Stomach (tissue), 4 donors: ENCODE results near the gene PTGDS.

ENCODE experiments used
- POLR2A ChIP-seq, 4 donors: fragments of 450-650 bp; IDR thresholded peaks; one replicate each; pipeline ENCODE4 v1.6.1; 2016; ENCODE audit warnings: antibody characterized with exemption in 4 of 4, control low read depth in 2 of 4, mild to moderate bottlenecking in 1 of 4, moderate library complexity in 1 of 4
- POLR2AphosphoS5 ChIP-seq, 3 donors: sonication (generic); formaldehyde crosslinking; IDR thresholded peaks; one replicate each; pipeline ENCODE4 v1.6.1; 2016; ENCODE audit warnings: antibody characterized with exemption in 3 of 3
- TF ChIP-seq, protein P1 (sequence below), 7 experiments: fragments of 450-650 bp in 4 of 7; fragments of 200-600 bp in 3 of 7; sonication (generic) in 3 of 7; IDR thresholded peaks; one replicate each; pipeline ENCODE4 v1.5.1; 2016 to 2019; ENCODE audit warnings: antibody characterized with exemption in 7 of 7, control low read depth in 2 of 7, mild to moderate bottlenecking in 1 of 7

DNA sequence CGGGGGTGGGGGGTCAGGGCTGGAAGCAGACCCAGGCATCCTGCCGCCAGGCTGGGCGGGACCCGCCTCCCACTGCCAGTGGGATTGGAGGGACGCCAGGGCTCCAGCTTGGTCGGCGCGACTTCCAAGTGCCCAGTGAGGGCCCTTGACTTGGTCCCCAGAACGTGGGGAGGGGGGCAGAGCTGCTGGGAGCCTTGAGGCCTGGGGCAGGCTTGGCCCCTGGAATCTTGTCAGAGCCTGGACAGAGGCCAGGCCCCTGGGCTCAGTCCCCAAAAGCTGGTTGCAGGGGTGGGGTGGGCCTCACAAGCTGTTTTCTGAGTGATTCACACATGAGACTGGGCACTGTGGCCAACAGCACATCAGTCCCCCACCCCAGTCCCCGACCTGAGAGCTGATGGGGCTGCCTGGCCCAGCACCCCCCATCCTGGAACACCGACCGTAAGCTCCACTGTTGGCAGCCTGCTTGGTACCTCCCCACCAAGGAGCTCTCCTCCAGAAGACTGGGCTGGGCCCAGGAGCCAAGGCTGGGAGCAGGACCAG lies 18.5 kb downstream of the PTGDS start:
- TF ChIP-seq, protein P1, sequence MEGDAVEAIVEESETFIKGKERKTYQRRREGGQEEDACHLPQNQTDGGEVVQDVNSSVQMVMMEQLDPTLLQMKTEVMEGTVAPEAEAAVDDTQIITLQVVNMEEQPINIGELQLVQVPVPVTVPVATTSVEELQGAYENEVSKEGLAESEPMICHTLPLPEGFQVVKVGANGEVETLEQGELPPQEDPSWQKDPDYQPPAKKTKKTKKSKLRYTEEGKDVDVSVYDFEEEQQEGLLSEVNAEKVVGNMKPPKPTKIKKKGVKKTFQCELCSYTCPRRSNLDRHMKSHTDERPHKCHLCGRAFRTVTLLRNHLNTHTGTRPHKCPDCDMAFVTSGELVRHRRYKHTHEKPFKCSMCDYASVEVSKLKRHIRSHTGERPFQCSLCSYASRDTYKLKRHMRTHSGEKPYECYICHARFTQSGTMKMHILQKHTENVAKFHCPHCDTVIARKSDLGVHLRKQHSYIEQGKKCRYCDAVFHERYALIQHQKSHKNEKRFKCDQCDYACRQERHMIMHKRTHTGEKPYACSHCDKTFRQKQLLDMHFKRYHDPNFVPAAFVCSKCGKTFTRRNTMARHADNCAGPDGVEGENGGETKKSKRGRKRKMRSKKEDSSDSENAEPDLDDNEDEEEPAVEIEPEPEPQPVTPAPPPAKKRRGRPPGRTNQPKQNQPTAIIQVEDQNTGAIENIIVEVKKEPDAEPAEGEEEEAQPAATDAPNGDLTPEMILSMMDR (IDR thresholded peaks at IDR 0.05): no peak
- TF ChIP-seq POLR2A (IDR thresholded peaks at IDR 0.05): no peak
- TF ChIP-seq POLR2AphosphoS5 (IDR thresholded peaks at IDR 0.05): no peak
